DLD1 (cell line): ENCODE data around the gene CASZ1.

Source experiments
- in situ Hi-C: cut with HindIII; loops from 2 replicates; pipeline ENCODE4 v1.10.0; 2017; ENCODE audit warnings: low sequenced_read_pairs

The CASZ1 gene

GRCh38 chr1:10643607-10644306, 152.7 kb downstream of the CASZ1 start:
- in situ Hi-C loops: no loop called here

- in situ Hi-C loops: no loop called here
Observed at GRCh38 chr1:10642403-10643080, 153.9 kb downstream of the CASZ1 start.

- in situ Hi-C loops: no loop called here
Observed at GRCh38 chr1:10641976-10642375, 154.5 kb downstream of the CASZ1 start.

GRCh38 chr1:10640843-10641553, 155.4 kb downstream of the CASZ1 start:
- in situ Hi-C loops: no loop called here

- in situ Hi-C loops: no loop called here
Observed at GRCh38 chr1:10639775-10640578, 156.5 kb downstream of the CASZ1 start.

GRCh38 chr1:10639011-10639774, 157.3 kb downstream of the CASZ1 start:
- in situ Hi-C loops: no loop called here

- in situ Hi-C loops: no loop called here
Observed at GRCh38 chr1:10638559-10639005, 157.9 kb downstream of the CASZ1 start.

GRCh38 chr1:10637834-10638558, 158.4 kb downstream of the CASZ1 start:
- in situ Hi-C loops: no loop called here

- in situ Hi-C loops: no loop called here
Observed at GRCh38 chr1:10637400-10637799, 159.0 kb downstream of the CASZ1 start.

GRCh38 chr1:10635992-10636391, 160.5 kb downstream of the CASZ1 start:
- in situ Hi-C loops: no loop called here

GRCh38 chr1:10635085-10635896, 161.2 kb downstream of the CASZ1 start:
- in situ Hi-C loops: no loop called here

GRCh38 chr1:10634428-10635084, 161.9 kb downstream of the CASZ1 start:
- in situ Hi-C loops: no loop called here

GRCh38 chr1:10634075-10634427, 162.4 kb downstream of the CASZ1 start:
- in situ Hi-C loops: no loop called here

- in situ Hi-C loops: no loop called here
Observed at GRCh38 chr1:10633416-10633815, 163.0 kb downstream of the CASZ1 start.

GRCh38 chr1:10632691-10633090, 163.8 kb downstream of the CASZ1 start:
- in situ Hi-C loops: no loop called here

GRCh38 chr1:10631811-10632593, 164.4 kb downstream of the CASZ1 start:
- in situ Hi-C loops: no loop called here

GRCh38 chr1:10631121-10631810, 165.2 kb downstream of the CASZ1 start:
- in situ Hi-C loops: no loop called here
